Measurements from ENCODE around the gene BUB3. TPM values are rescaled to one million over a fixed set of nuclear protein-coding genes. Genes with fewer than 3 reads are reported as not detected.

Gene BUB3
- total and polyA plus RNA-seq, 2 of the 13 experiments (the other 11 are each of a cell fraction or from before 2014, with no cell fraction given): 174 to 188 TPM

DNA sequence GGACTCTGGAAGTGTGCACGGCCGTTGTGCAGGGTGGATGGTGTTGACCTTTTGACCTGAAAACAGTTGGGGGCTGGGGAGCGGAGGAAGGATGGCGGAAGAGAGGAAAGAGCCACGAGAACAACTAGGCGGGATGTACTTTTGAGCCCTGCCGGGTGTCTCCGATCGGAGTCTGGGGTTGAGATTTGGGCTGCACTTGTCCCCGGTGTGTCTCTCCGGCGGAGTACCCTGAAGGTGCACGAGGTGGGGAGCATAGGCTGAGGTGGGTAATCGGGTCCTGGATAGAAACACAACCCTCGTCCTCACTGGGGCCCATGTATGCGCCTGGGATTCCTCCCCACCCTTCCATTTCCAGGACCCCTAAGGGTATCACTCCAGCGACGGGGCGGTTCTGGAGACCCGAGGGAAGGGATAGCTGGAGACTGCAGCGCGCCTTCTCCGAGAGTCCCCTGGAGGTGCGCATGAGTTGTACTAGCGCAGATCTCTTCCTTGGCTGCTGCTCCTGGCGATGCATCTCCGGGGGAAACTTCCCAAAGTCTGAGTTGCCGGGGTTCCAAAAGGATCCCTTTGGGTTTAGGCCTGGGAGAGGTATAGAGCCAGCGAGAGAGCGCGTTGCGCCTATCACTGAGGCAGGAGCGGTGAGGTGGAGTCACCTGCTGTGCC is 10.9 kb upstream of the BUB3 start (continued):
- no peak for TF ChIP-seq MEIS2 (CRISPR knock-in tag; IDR thresholded peaks at IDR 0.05)

DNA sequence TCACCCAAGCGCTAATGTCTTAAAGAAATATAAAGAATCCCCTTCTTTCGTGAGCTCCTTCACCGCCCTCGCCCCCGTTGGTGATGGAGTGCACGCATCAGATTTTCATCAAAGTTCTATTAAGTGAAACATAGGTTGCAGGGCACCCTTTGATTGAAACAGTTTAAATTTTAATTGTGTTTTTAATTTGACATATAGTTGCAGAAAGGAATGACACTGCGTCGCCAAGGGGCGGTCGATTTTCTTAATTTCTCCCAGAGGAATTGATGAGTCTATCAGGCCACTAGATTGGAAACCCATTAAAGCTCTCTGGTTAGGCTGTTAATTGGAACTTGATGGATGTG is 10.4 kb upstream of the BUB3 start:
- FAIRE-seq: no peak
- Histone ChIP-seq H3K36me3 (replicated peaks in 1 of 2; ENCODE audit: control insufficient read depth in 1 of 2, insufficient read depth in 2 of 2, low read length in 2 of 2) (no peaks in the 10 kb centered on the region), H3K9ac (ENCODE audit: insufficient read depth, low read depth, low read length) (no peak overlapping the region), H3K27me3 (ENCODE audit: control insufficient read depth in 1 of 2, insufficient read depth in 2 of 2, low read length in 2 of 2) (peaks cover 35 to 89% of the 10 kb centered on the region in 2 experiments), H3K79me2 (ENCODE audit: insufficient read depth, low read length) (no peaks in the 10 kb centered on the region), H3K4me2 (ENCODE audit: low read depth, low read length) (no peak overlapping the region), H4K20me1 (ENCODE audit: insufficient read depth, low read length) (0 out of 2 replicates have a peak, but pooled peaks cover 2% of the 10 kb centered on the region), H3K4me1 (ENCODE audit: insufficient read depth, low read length) (peaks cover 58% of the 10 kb centered on the region), H3K4me3 (replicated peaks in 1 of 3; ENCODE audit: insufficient read depth in 1 of 3, low read depth in 2 of 3, low read length in 3 of 3) (no peak overlapping the region), H3K9me3 (ENCODE audit: low read length) (no peaks in the 10 kb centered on the region), H2AFZ (ENCODE audit: low read length) (no peak overlapping the region), H3K27ac (ENCODE audit: extremely low read length, insufficient read depth, low read length) (no peak overlapping the region)
- in situ Hi-C loops (cut with HindIII; ENCODE audit: extremely low pct_ligation_motif_present, low pct_unique_long_range_greater_than_20kb) (no loop called here), intact Hi-C loops (cut with micrococcal nuclease; ENCODE audit: unreplicated experiment) (no loop called here)
- ChIA-PET CTCF (ENCODE audit: low intra/inter-chr PET ratio, low total read pairs) (interaction anchor here (1.3 kb wide), 1 partner anchor 11 kb away, joined by 3 read pairs; no protein-coding TSS in a partner anchor), POLR2A (no interaction called here)
- TF ChIP-seq NR2F6 (IDR thresholded peaks at IDR 0.05) (no peak), NR2F6 (CRISPR knock-in tag; IDR thresholded peaks at IDR 0.05) (no peak)
- ATAC-seq: no peak
- no peak for DNase-seq (ENCODE audit: low spot score)
- no TSS peak for BruUV-seq (replicated peaks)
- 61% methylated on average over 10 of the region's 10 CpGs for WGBS (ENCODE audit: low lambda C conversion rate)

DNA sequence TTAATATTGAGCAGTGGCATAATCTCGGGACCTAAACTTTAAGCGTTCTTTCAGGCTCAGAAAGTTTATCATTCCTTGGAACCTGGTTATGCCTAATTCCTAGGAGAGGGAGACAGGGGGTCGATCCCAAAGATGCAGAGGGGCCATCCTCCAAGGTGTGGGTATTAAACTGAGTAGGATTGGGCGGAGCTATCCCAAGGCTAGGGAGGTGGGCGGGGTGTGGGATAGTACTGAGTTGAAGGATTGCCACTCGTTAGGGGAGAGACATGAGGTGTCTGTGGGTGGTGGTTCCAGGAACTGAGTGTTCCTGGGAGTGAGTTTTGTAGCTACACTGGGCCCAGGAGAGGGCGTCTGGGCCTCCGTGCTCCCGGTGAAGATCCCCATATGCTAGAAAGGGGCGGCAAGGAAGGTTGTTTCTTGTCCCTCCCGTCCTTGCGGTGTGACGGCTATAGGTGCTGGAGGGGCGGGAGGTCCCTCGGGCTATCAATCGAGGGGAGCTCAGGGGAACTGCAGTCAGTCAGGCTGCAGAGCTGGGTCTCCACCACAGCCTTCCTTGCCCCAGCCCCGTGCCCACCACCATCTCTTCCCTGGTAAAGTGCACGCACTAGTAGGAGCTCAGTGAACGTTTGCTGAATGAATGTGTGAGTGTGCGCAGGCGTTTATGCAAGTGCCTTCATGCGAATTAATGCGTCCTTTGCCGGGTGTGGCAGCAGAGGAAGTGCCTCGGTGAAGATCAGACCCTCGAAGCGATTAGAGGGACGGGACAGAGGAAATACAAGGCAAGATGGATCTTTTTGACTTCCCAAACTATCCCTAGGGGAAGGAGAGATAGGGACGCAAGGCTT is 9.3 kb upstream of the BUB3 start:
- ChIA-PET CTCF (ENCODE audit: low intra/inter-chr PET ratio, low total read pairs) (interaction anchor here (1.3 kb wide), 1 partner anchor 12 kb away, joined by 3 read pairs; no protein-coding TSS in a partner anchor), POLR2A (interaction anchor here (1.0 kb wide), 1 partner anchor 9 kb away, joined by 3 read pairs; the partner anchor contains the start of gene BUB3)
- Histone ChIP-seq H3K27ac (ENCODE audit: extremely low read length, insufficient read depth, low read length) (no peak overlapping the region), H3K9me3 (ENCODE audit: low read length) (no peaks in the 10 kb centered on the region), H3K27me3 (ENCODE audit: control insufficient read depth in 1 of 2, insufficient read depth in 2 of 2, low read length in 2 of 2) (peaks cover 37 to 97% of the 10 kb centered on the region in 2 experiments), H3K4me2 (ENCODE audit: low read depth, low read length) (peak overlapping the region; percentile 41), H4K20me1 (ENCODE audit: insufficient read depth, low read length) (0 out of 2 replicates have a peak, but pooled peaks cover 2% of the 10 kb centered on the region), H3K79me2 (ENCODE audit: insufficient read depth, low read length) (no peaks in the 10 kb centered on the region), H2AFZ (ENCODE audit: low read length) (peak overlapping the region; percentile 11), H3K9ac (ENCODE audit: insufficient read depth, low read depth, low read length) (no peak overlapping the region), H3K36me3 (replicated peaks in 1 of 2; ENCODE audit: control insufficient read depth in 1 of 2, insufficient read depth in 2 of 2, low read length in 2 of 2) (no peaks in the 10 kb centered on the region), H3K4me3 (replicated peaks in 1 of 3; ENCODE audit: insufficient read depth in 1 of 3, low read depth in 2 of 3, low read length in 3 of 3) (no peak overlapping the region; a peak in 1 of 6 replicates), H3K4me1 (ENCODE audit: insufficient read depth, low read length) (peaks cover 57% of the 10 kb centered on the region)
- BruUV-seq (replicated peaks): no TSS peak
- DNase-seq (ENCODE audit: low spot score): no peak
- peak; percentile 22 for ATAC-seq
- intact Hi-C loops (cut with micrococcal nuclease; ENCODE audit: unreplicated experiment) (no loop called here), in situ Hi-C loops (cut with HindIII; ENCODE audit: extremely low pct_ligation_motif_present, low pct_unique_long_range_greater_than_20kb) (no loop called here)
- 17% methylated on average over 24 of the region's 29 CpGs for WGBS (ENCODE audit: low lambda C conversion rate)
- peak; percentile 4 for FAIRE-seq
- TF ChIP-seq ZNF263 (CRISPR knock-in tag; IDR thresholded peaks at IDR 0.05) (peak; percentile 71), ATF7 (IDR thresholded peaks at IDR 0.05) (no peak), ATF7 (CRISPR knock-in tag; IDR thresholded peaks at IDR 0.05) (no peak)
- TF ChIP-seq, protein P1, sequence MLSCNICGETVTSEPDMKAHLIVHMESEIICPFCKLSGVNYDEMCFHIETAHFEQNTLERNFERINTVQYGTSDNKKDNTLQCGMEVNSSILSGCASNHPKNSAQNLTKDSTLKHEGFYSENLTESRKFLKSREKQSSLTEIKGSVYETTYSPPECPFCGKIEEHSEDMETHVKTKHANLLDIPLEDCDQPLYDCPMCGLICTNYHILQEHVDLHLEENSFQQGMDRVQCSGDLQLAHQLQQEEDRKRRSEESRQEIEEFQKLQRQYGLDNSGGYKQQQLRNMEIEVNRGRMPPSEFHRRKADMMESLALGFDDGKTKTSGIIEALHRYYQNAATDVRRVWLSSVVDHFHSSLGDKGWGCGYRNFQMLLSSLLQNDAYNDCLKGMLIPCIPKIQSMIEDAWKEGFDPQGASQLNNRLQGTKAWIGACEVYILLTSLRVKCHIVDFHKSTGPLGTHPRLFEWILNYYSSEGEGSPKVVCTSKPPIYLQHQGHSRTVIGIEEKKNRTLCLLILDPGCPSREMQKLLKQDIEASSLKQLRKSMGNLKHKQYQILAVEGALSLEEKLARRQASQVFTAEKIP (CRISPR knock-in tag; IDR thresholded peaks at IDR 0.05; ENCODE audit: borderline replicate concordance): no peak
- TF ChIP-seq, protein P2, sequence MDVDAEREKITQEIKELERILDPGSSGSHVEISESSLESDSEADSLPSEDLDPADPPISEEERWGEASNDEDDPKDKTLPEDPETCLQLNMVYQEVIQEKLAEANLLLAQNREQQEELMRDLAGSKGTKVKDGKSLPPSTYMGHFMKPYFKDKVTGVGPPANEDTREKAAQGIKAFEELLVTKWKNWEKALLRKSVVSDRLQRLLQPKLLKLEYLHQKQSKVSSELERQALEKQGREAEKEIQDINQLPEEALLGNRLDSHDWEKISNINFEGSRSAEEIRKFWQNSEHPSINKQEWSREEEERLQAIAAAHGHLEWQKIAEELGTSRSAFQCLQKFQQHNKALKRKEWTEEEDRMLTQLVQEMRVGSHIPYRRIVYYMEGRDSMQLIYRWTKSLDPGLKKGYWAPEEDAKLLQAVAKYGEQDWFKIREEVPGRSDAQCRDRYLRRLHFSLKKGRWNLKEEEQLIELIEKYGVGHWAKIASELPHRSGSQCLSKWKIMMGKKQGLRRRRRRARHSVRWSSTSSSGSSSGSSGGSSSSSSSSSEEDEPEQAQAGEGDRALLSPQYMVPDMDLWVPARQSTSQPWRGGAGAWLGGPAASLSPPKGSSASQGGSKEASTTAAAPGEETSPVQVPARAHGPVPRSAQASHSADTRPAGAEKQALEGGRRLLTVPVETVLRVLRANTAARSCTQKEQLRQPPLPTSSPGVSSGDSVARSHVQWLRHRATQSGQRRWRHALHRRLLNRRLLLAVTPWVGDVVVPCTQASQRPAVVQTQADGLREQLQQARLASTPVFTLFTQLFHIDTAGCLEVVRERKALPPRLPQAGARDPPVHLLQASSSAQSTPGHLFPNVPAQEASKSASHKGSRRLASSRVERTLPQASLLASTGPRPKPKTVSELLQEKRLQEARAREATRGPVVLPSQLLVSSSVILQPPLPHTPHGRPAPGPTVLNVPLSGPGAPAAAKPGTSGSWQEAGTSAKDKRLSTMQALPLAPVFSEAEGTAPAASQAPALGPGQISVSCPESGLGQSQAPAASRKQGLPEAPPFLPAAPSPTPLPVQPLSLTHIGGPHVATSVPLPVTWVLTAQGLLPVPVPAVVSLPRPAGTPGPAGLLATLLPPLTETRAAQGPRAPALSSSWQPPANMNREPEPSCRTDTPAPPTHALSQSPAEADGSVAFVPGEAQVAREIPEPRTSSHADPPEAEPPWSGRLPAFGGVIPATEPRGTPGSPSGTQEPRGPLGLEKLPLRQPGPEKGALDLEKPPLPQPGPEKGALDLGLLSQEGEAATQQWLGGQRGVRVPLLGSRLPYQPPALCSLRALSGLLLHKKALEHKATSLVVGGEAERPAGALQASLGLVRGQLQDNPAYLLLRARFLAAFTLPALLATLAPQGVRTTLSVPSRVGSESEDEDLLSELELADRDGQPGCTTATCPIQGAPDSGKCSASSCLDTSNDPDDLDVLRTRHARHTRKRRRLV (CRISPR knock-in tag; IDR thresholded peaks at IDR 0.05): no peak

All from HepG2 (cell line).